Adrenal gland (tissue), 5 donors: Measurements from ENCODE around the gene ZMIZ2.

Source experiments
- CTCF ChIP-seq, 6 experiments: fragments of 450-650 bp in 4 of 6; fragments of 200-600 bp in 2 of 6; sonication (generic) in 1 of 6; IDR thresholded peaks; 1 replicate in 5 of 6; 2 replicates in 1 of 6; pipeline versions ENCODE4 v1.5.1 to v1.8.0; 2016 to 2021; ENCODE audit warnings: antibody characterized with exemption in 6 of 6, mild to moderate bottlenecking in 2 of 6, moderate library complexity in 1 of 6
- POLR2A ChIP-seq, 2 donors: fragments of 450-650 bp; IDR thresholded peaks; one replicate each; pipeline ENCODE4 v1.6.1; 2017; ENCODE audit warnings: antibody characterized with exemption in 2 of 2, mild to moderate bottlenecking in 2 of 2, moderate library complexity in 1 of 2
- donor health status: DM: no; HTN: no; CAD: no.

- no peak for TF ChIP-seq CTCF (IDR thresholded peaks at IDR 0.05)
- TF ChIP-seq POLR2A (IDR thresholded peaks at IDR 0.05), result no peak
Observed at GRCh38 chr7:44761207-44762161, 12.8 kb downstream of the ZMIZ2 start.
